Parietal lobe (tissue), 2 donors: ENCODE results near the gene TFR2. TPM values are rescaled to one million over a fixed set of nuclear protein-coding genes. Genes with fewer than 3 reads are reported as not detected.

Experiments used
- small RNA-seq: library from RNA; depleted of rRNA; stranded (forward); fragments of <200 nt; gene quantifications from one replicate; pipeline ENCODE3, GENCODE V24; 2014; ENCODE audit warnings: low replicate concordance
- total RNA-seq: library from RNA; depleted of rRNA; stranded (reverse); fragments of >200 nt; gene quantifications from one replicate; pipeline ENCODE4 v1.2.3, GENCODE V29; 2014

Gene TFR2
- total RNA-seq: 6.6 TPM

GRCh38 chr7:100641463-100641859 lies at the start of gene TFR2:
Gene TFR2 (minus strand): TSS chr7:100641552. CDS start chr7:100641509, 43 bp downstream.

GRCh38 chr7:100673302-100673941 lies 32.1 kb upstream of the TFR2 start, which contains the start of gene GNB2:
Gene GNB2 (plus strand): TSS chr7:100673740. CDS start chr7:100676266, 2,526 bp downstream.

GRCh38 chr7:100655908-100656674 lies 14.7 kb upstream of the TFR2 start, which contains the start of gene ACTL6B:
Gene ACTL6B (minus strand): TSS chr7:100656448. CDS start chr7:100656354, 94 bp downstream.

GRCh38 chr7:100611983-100612729 lies 29.2 kb downstream of the TFR2 start, which contains the start of gene MOSPD3:
Gene MOSPD3 (plus strand): TSS chr7:100612540. CDS start chr7:100612792, 252 bp downstream.

GRCh38 chr7:100586266-100587025 lies 54.9 kb downstream of the TFR2 start, which contains the start of gene FBXO24:
Gene FBXO24 (plus strand): TSS chr7:100586328. CDS start chr7:100586626, 298 bp downstream.

GRCh38 chr7:100585511-100586265 lies 55.7 kb downstream of the TFR2 start, which contains the start of gene LRCH4:
Gene LRCH4 (minus strand): TSS chr7:100586129. CDS start chr7:100586100, 29 bp downstream.

GRCh38 chr7:100573691-100574361 lies 67.5 kb downstream of the TFR2 start, which contains the start of gene SAP25:
Gene SAP25 (minus strand): TSS chr7:100573900. CDS start chr7:100573742, 158 bp downstream.

Small RNA genes within 50 kb of the gene (small RNA-seq; reads per million reads assigned to genes)
- not detected for gene SAP25

Other genes with a start within 250 kb of the TFR2 start
- gene ZCWPW1, start 212.8 kb downstream of the TFR2 start, total RNA-seq: 2.2 TPM
- gene MEPCE, start 211.7 kb downstream of the TFR2 start, total RNA-seq: 21.3 TPM
- 7.8 TPM for gene PPP1R35, start 205.1 kb downstream of the TFR2 start, total RNA-seq
- not detected for gene SPACDR, start 177.3 kb downstream of the TFR2 start, total RNA-seq
- gene TSC22D4, start 162.3 kb downstream of the TFR2 start, total RNA-seq: 6.6 TPM
- gene NYAP1, start 157.6 kb downstream of the TFR2 start, total RNA-seq: 38.5 TPM
- 4.7 TPM for gene AGFG2, start 102.3 kb downstream of the TFR2 start, total RNA-seq
- not detected for gene SAP25, start 67.7 kb downstream of the TFR2 start, total RNA-seq
- gene LRCH4, start 55.4 kb downstream of the TFR2 start, total RNA-seq: 17.5 TPM
- gene FBXO24, start 55.2 kb downstream of the TFR2 start, total RNA-seq: not detected
- gene PCOLCE, start 39.2 kb downstream of the TFR2 start, total RNA-seq: 4.1 TPM
- gene MOSPD3, start 29.0 kb downstream of the TFR2 start, total RNA-seq: 23.5 TPM
- 107 TPM for gene ACTL6B, start 14.9 kb upstream of the TFR2 start, total RNA-seq
- 74.5 TPM for gene GNB2, start 32.2 kb upstream of the TFR2 start, total RNA-seq
- gene GIGYF1, start 52.7 kb upstream of the TFR2 start, total RNA-seq: 35.4 TPM
- gene POP7, start 64.6 kb upstream of the TFR2 start, total RNA-seq: 28.8 TPM
- gene EPO, start 78.9 kb upstream of the TFR2 start, total RNA-seq: not detected
- not detected for gene ZAN, start 92.0 kb upstream of the TFR2 start, total RNA-seq
- 11.0 TPM for gene EPHB4, start 186.0 kb upstream of the TFR2 start, total RNA-seq
- 30.4 TPM for gene SLC12A9, start 211.2 kb upstream of the TFR2 start, total RNA-seq
- 3.8 TPM for gene TRIP6, start 225.8 kb upstream of the TFR2 start, total RNA-seq
- gene SRRT, start 233.6 kb upstream of the TFR2 start, total RNA-seq: 64.5 TPM
- 2.5 TPM for gene UFSP1, start 248.2 kb upstream of the TFR2 start, total RNA-seq